ENCODE measurements around the gene FHOD3. TPM values are rescaled to one million over a fixed set of nuclear protein-coding genes. Genes with fewer than 3 reads are reported as not detected.

The FHOD3 gene
- total and polyA plus RNA-seq, 10 donors, result 1.2 to 2.7 (median 1.9) TPM

- intact Hi-C loops (cut with DNase I; ENCODE audit: low total_unique reads), result no loop called here
- 89 to 96% (median 94%) methylated on average over 10 of the region's 10 CpGs for WGBS, 5 donors
- no peak for DNase-seq
Measured at GRCh38 chr18:36769172-36769571, 471.7 kb downstream of the FHOD3 start.

DNA sequence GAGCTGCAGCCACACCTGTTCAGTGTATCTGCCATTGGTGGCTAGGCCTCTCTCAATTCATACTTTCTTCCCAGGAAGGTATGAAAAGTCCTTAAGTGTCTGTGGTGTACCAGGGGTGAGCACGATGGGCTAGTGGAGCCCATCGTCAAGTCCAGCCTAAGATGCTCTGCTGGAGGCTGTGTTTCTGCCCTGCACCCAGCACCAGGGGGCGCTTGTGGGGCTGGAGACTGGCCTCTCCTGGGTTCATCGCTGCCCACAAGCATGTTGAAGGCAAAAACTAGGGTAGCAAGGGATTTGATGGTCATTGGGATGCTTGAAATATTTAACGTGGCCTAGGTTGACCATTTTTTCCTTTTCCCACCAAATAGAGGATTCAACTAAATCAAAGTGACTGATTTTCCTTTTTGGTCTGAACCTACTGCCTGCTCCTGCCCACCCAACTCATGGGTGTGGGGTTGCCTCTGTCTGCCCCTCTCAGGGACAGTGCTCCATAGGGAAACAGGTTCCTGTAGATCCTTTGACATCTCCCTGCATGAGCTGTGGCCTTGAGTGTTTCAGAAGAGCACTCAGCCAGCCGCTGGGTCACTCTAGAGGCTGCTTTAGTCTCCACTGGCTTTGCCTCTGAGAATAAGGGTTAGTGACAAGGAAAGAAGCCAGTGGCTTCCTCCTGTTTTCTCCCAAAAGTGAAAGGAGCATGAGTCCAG lies 472.2 kb downstream of the FHOD3 start:
- intact Hi-C loops (cut with DNase I; ENCODE audit: low total_unique reads), result no loop called here
- 72 to 86% (median 78%) methylated on average over 6 of the region's 6 CpGs for whole genome bisulfite sequencing, 5 donors
- H3K4me3 ChIP-seq, result no peak overlapping the region

More at GRCh38 chr18:36769172-36769571, 471.7 kb downstream of the FHOD3 start:
- no peaks in the 10 kb centered on the region for H3K36me3 ChIP-seq
- H3K4me3 ChIP-seq, result no peak overlapping the region
- no peak for TF ChIP-seq POLR2AphosphoS5 (IDR thresholded peaks at IDR 0.05)
- TF ChIP-seq CTCF (IDR thresholded peaks at IDR 0.05 in 8 of 11, conservative IDR thresholded peaks at IDR 0.05 in 3 of 11), result no peak
- TF ChIP-seq POLR2A (IDR thresholded peaks at IDR 0.05), result no peak
- H3K4me1 ChIP-seq, result no peaks in the 10 kb centered on the region
- H3K27me3 ChIP-seq (replicated peaks in 1 of 7), result no peaks in the 10 kb centered on the region
- H3K27ac ChIP-seq, result no peak overlapping the region
- H3K9me3 ChIP-seq, result no peaks in the 10 kb centered on the region

GRCh38 chr18:36770315-36770946 lies 472.9 kb downstream of the FHOD3 start:
- intact Hi-C loops (cut with DNase I; ENCODE audit: low total_unique reads), result no loop called here
- Histone ChIP-seq H3K4me3 (no peak overlapping the region), H3K36me3 (no peaks in the 10 kb centered on the region), H3K4me1 (no peaks in the 10 kb centered on the region), H3K9me3 (no peaks in the 10 kb centered on the region), H3K27ac (no peak overlapping the region), H3K27me3 (replicated peaks in 1 of 7) (no peaks in the 10 kb centered on the region)
- DNase-seq, result no peak
- TF ChIP-seq POLR2A (IDR thresholded peaks at IDR 0.05) (no peak), POLR2AphosphoS5 (IDR thresholded peaks at IDR 0.05) (no peak), CTCF (IDR thresholded peaks at IDR 0.05 in 8 of 11, conservative IDR thresholded peaks at IDR 0.05 in 3 of 11) (no peak)
- 70 to 86% (median 73%) methylated on average over 3 of the region's 3 CpGs for WGBS, 5 donors

More for the DNA sequence above, 472.2 kb downstream of the FHOD3 start:
- H3K27me3 ChIP-seq (replicated peaks in 1 of 7), result no peaks in the 10 kb centered on the region
- H3K4me1 ChIP-seq, result no peaks in the 10 kb centered on the region
- no peak for DNase-seq
- H3K36me3 ChIP-seq, result no peaks in the 10 kb centered on the region
- no peaks in the 10 kb centered on the region for H3K9me3 ChIP-seq
- TF ChIP-seq POLR2AphosphoS5 (IDR thresholded peaks at IDR 0.05) (no peak), POLR2A (IDR thresholded peaks at IDR 0.05) (no peak), CTCF (IDR thresholded peaks at IDR 0.05 in 8 of 11, conservative IDR thresholded peaks at IDR 0.05 in 3 of 11) (peak in 5 of 11 experiments; percentile 18 to 36 (median 26))
- H3K27ac ChIP-seq, result no peak overlapping the region

GRCh38 chr18:36771245-36771644 lies 473.7 kb downstream of the FHOD3 start:
- H3K27ac ChIP-seq, result no peak overlapping the region
- H3K36me3 ChIP-seq, result no peaks in the 10 kb centered on the region
- intact Hi-C loops (cut with DNase I; ENCODE audit: low total_unique reads), result no loop called here
- no peak overlapping the region for H3K4me3 ChIP-seq
- TF ChIP-seq CTCF (IDR thresholded peaks at IDR 0.05 in 8 of 11, conservative IDR thresholded peaks at IDR 0.05 in 3 of 11), result no peak
- TF ChIP-seq POLR2A (IDR thresholded peaks at IDR 0.05), result no peak
- TF ChIP-seq POLR2AphosphoS5 (IDR thresholded peaks at IDR 0.05), result no peak
- DNase-seq, result no peak
- no peaks in the 10 kb centered on the region for H3K4me1 ChIP-seq
- WGBS, 5 donors, result 71 to 75% (median 73%) methylated on average over 4 of the region's 4 CpGs
- no peaks in the 10 kb centered on the region for H3K27me3 ChIP-seq (replicated peaks in 1 of 7)
- no peaks in the 10 kb centered on the region for H3K9me3 ChIP-seq

All from spleen (tissue), 11 donors.